ENCODE data around the gene NAB2. TPM values are rescaled to one million over a fixed set of nuclear protein-coding genes. Genes with fewer than 3 reads are reported as not detected.

Gene NAB2
- total and polyA plus RNA-seq, 9 of the 15 experiments (the other 6 are each of a cell fraction or from before 2014, with no cell fraction given), result 0.45 to 40.9 (median 20.4) TPM

- H3K4me2 ChIP-seq (ENCODE audit: insufficient read depth, low read length), result no peak overlapping the region
- H3K9me1 ChIP-seq (ENCODE audit: control insufficient read depth, insufficient read depth, low read length), result no peaks in the 10 kb centered on the region
- CTCF ChIA-PET (ENCODE audit: low intra/inter-chr PET ratio), result interaction anchor here (1.3 to 4.5 kb wide), 2 partner anchors 21 to 40 kb away, joined by 3 to 73 read pairs; partner anchors contain the start of gene STAT6
- no peak overlapping the region for H2AFZ ChIP-seq (ENCODE audit: low read depth, low read length)
- no peaks in the 10 kb centered on the region for H3K27me3 ChIP-seq (ENCODE audit: control insufficient read depth in 2 of 2, insufficient read depth in 2 of 2, low read length in 2 of 2)
- intact Hi-C loops (cut with micrococcal nuclease), result no loop called here
- TF ChIP-seq STAT5B (CRISPR knock-in tag; IDR thresholded peaks at IDR 0.05) (no peak), VEZF1 (CRISPR knock-in tag; IDR thresholded peaks at IDR 0.05) (no peak)
- WGBS (ENCODE audit: insufficient coverage, low coverage, missing lambda C conversion rate), result 90% methylated on average over 2 of the region's 2 CpGs
- no peaks in the 10 kb centered on the region for H3K9me3 ChIP-seq (replicated peaks; ENCODE audit: control insufficient read depth, insufficient read depth, low read depth, low read length)
- FAIRE-seq, result no peak
- peaks cover 31% of the 10 kb centered on the region for H3K79me2 ChIP-seq (ENCODE audit: control insufficient read depth, insufficient read depth, low read length)
- in situ Hi-C loops (cut with MboI), result no loop called here
- peaks cover 5 to 7% of the 10 kb centered on the region in 2 experiments; a peak in 1 of 5 replicates for H3K4me1 ChIP-seq (replicated peaks in 1 of 2; ENCODE audit: control insufficient read depth in 2 of 2, insufficient read depth in 2 of 2, low read length in 2 of 2)
- H3K36me3 ChIP-seq (ENCODE audit: control insufficient read depth, insufficient read depth, low read length), result peaks cover 66% of the 10 kb centered on the region
- no peak overlapping the region for H3K9ac ChIP-seq (ENCODE audit: insufficient read depth in 1 of 2, low read depth in 2 of 2, low read length in 2 of 2)
- BruUV-seq (replicated peaks), result no TSS peak
- DNase-seq (ENCODE audit: extremely low read depth in 1 of 4, low spot score in 3 of 4), result no peak
- H4K20me1 ChIP-seq (replicated peaks; ENCODE audit: control insufficient read depth, insufficient read depth, low read length), result no peaks in the 10 kb centered on the region
- no peak overlapping the region for H3K27ac ChIP-seq (ENCODE audit: extremely low read depth, low read depth, low read length)
- POLR2A ChIA-PET, result interaction anchor here (1.6 kb wide), 1 partner anchor 16 kb away, joined by 4 read pairs; no protein-coding TSS in a partner anchor
- ATAC-seq, result no peak
- no peak overlapping the region for H3K4me3 ChIP-seq
These were observed 16.3 kb upstream of the NAB2 start for GRCh38 chr12:57072661-57073060.

Measured in K562 (cell line).